A549 (cell line): ENCODE measurements around the gene BAAT.
A peak's percentile ranks its signal among the peaks of the same experiment; 100 is the strongest.

Experiments
- CBX2 ChIP-seq: fragments of 200-600 bp; sonication (generic); IDR thresholded peaks from 2 replicates; pipeline ENCODE4 v1.6.1; 2016; ENCODE audit warnings: low read depth, mild to moderate bottlenecking, borderline replicate concordance
- CBX8 ChIP-seq: fragments of 200-600 bp; sonication (generic); IDR thresholded peaks from 2 replicates; pipeline ENCODE4 v1.6.1; 2016
- EP300 ChIP-seq, 2 experiments: fragments of >200 bp; sonication (Bioruptor Twin); formaldehyde crosslinking; IDR thresholded peaks; 2 replicates in 1 of 2; 3 replicates in 1 of 2; pipeline ENCODE4 v1.6.1; 2016 to 2017
- FOSL2 ChIP-seq, 2 experiments: fragments of 450-650 bp in 1 of 2; fragments of >200 bp in 1 of 2; sonication (Bioruptor Twin) in 1 of 2; formaldehyde crosslinking; IDR thresholded peaks; 2 replicates each; pipeline versions ENCODE4 v1.5.0 to v1.6.1; 2016 to 2020; ENCODE audit warnings: mild to moderate bottlenecking in 1 of 2, moderate library complexity in 1 of 2
- MAFK ChIP-seq: fragments of 450-650 bp; IDR thresholded peaks from 2 replicates; pipeline ENCODE4 v1.6.1; 2014; ENCODE audit not compliant: partially characterized antibody
- POLR2A ChIP-seq: IDR thresholded peaks from 2 replicates; pipeline ENCODE4 v1.6.1; 2012; ENCODE audit warnings: mild to moderate bottlenecking, low read length
- RCOR1 ChIP-seq: fragments of 150-350 bp; IDR thresholded peaks from 2 replicates; pipeline ENCODE4 v1.6.1; 2014; ENCODE audit warnings: antibody characterized with exemption, low read length, low read depth
- RFX5 ChIP-seq: fragments of 450-650 bp; IDR thresholded peaks from 2 replicates; pipeline ENCODE4 v1.7.1; 2014; ENCODE audit warnings: antibody characterized with exemption, mild to moderate bottlenecking, moderate library complexity
- RNF2 ChIP-seq: fragments of 200-600 bp; sonication (generic); IDR thresholded peaks from 2 replicates; pipeline ENCODE4 v1.6.1; 2016; ENCODE audit warnings: low read depth, mild to moderate bottlenecking, antibody characterized with exemption, moderate library complexity, borderline replicate concordance
- SMC3 ChIP-seq: fragments of >200 bp; sonication (Bioruptor Twin); formaldehyde crosslinking; IDR thresholded peaks from 3 replicates; pipeline ENCODE4 v1.6.1; 2018; ENCODE audit warnings: inconsistent platforms
- SREBF2 ChIP-seq: fragments of 450-650 bp; IDR thresholded peaks from 2 replicates; pipeline ENCODE4 v1.6.1; 2014; ENCODE audit warnings: mild to moderate bottlenecking, moderate library complexity
- TF ChIP-seq, protein P1 (sequence below): fragments of >200 bp; sonication (Bioruptor Twin); formaldehyde crosslinking; IDR thresholded peaks from 3 replicates; pipeline ENCODE4 v1.5.1; 2016

DNA sequence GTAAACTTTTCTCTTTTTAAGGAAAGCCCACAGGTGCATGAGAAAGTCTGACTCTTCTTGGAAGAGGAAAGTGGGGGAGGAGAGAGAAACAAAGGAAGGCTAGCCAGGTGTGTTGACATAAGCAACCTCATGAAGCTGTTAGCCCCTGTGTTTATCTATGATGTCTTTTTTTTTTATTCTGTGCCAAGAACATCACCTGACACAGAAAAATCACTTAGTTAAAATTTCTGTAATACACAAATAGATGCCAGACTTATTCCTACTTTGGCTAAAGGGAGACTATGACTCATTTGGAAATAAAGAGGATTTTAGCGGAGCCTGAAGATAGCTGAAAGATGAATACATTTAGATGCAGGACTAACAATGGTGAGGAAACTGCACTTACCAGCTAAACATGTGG lies 58.3 kb downstream of the BAAT start:
- peak; percentile 85; a peak in 4 of 5 replicates for TF ChIP-seq EP300 (IDR thresholded peaks at IDR 0.05)
- TF ChIP-seq RFX5, result no peak
- no peak for TF ChIP-seq RCOR1
- TF ChIP-seq, protein P1, sequence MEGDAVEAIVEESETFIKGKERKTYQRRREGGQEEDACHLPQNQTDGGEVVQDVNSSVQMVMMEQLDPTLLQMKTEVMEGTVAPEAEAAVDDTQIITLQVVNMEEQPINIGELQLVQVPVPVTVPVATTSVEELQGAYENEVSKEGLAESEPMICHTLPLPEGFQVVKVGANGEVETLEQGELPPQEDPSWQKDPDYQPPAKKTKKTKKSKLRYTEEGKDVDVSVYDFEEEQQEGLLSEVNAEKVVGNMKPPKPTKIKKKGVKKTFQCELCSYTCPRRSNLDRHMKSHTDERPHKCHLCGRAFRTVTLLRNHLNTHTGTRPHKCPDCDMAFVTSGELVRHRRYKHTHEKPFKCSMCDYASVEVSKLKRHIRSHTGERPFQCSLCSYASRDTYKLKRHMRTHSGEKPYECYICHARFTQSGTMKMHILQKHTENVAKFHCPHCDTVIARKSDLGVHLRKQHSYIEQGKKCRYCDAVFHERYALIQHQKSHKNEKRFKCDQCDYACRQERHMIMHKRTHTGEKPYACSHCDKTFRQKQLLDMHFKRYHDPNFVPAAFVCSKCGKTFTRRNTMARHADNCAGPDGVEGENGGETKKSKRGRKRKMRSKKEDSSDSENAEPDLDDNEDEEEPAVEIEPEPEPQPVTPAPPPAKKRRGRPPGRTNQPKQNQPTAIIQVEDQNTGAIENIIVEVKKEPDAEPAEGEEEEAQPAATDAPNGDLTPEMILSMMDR, result no peak
- TF ChIP-seq CBX2, result no peak
- TF ChIP-seq MAFK, result no peak
- TF ChIP-seq POLR2A, result no peak
- peak; percentile 76 for TF ChIP-seq FOSL2 (IDR thresholded peaks at IDR 0.05)
- TF ChIP-seq FOSL2 (CRISPR knock-in tag; IDR thresholded peaks at IDR 0.05), result peak; percentile 68
- no peak for TF ChIP-seq RNF2
- TF ChIP-seq CBX8, result no peak
- TF ChIP-seq SREBF2, result no peak
- TF ChIP-seq SMC3, result peak; percentile 51
